Neural progenitor cell (in vitro differentiated cells): Measurements from ENCODE around the gene EXT2. TPM values are rescaled to one million over a fixed set of nuclear protein-coding genes. Genes with fewer than 3 reads are reported as not detected.

Experiments
- DNase-seq: peaks from one replicate; pipeline ENCODE4 v3.0.0-alpha.2; 2016; ENCODE audit warnings: low spot score
- H2AFZ ChIP-seq: fragments of 200-600 bp; sonication (generic); replicated peaks from 2 replicates; pipeline ENCODE4 v1.6.1; 2016; ENCODE audit warnings: antibody characterized with exemption
- H3F3A ChIP-seq: fragments of 200-600 bp; sonication (generic); 2 replicates; pipeline ENCODE4 v1.6.1; 2016; ENCODE audit warnings: antibody characterized with exemption, low read depth
- H3K27ac ChIP-seq: fragments of 200-600 bp; sonication (generic); 2 replicates; pipeline ENCODE4 v1.5.1; 2016; ENCODE audit warnings: mild to moderate bottlenecking
- H3K27me3 ChIP-seq: fragments of 200-600 bp; sonication (generic); 2 replicates; pipeline ENCODE4 v1.6.1; 2016; ENCODE audit warnings: mild to moderate bottlenecking, moderate library complexity
- H3K36me3 ChIP-seq: fragments of 200-600 bp; sonication (generic); 2 replicates; pipeline ENCODE4 v1.5.1; 2016
- H3K4me1 ChIP-seq: fragments of 200-600 bp; sonication (generic); 2 replicates; pipeline ENCODE4 v1.6.1; 2016; ENCODE audit warnings: mixed run types
- H3K4me2 ChIP-seq: fragments of 200-600 bp; sonication (generic); 2 replicates; pipeline ENCODE4 v1.6.1; 2016
- H3K4me3 ChIP-seq: fragments of 200-600 bp; sonication (generic); 2 replicates; pipeline ENCODE4 v1.5.1; 2016
- H3K79me2 ChIP-seq: fragments of 200-600 bp; sonication (generic); 2 replicates; pipeline ENCODE4 v1.6.1; 2016; ENCODE audit warnings: low read depth
- H3K9ac ChIP-seq: fragments of 200-600 bp; sonication (generic); 2 replicates; pipeline ENCODE4 v1.6.1; 2016
- H3K9me3 ChIP-seq: fragments of 200-600 bp; sonication (generic); 2 replicates; pipeline ENCODE4 v1.5.1; 2016; ENCODE audit warnings: low read depth
- H4K20me1 ChIP-seq: fragments of 200-600 bp; sonication (generic); 2 replicates; pipeline ENCODE4 v1.6.1; 2016; ENCODE audit warnings: low read depth
- H3K27ac Mint-ChIP-seq: 3 replicates; pipeline ENCODE4 v1.8.0; 2021; ENCODE audit warnings: mixed read lengths
- H3K27me3 Mint-ChIP-seq: 2 replicates; pipeline ENCODE4 v1.8.0; 2022; ENCODE audit warnings: low read depth, mild to moderate bottlenecking, inconsistent platforms, moderate library complexity, mixed read lengths; ENCODE audit not compliant: insufficient read depth
- H3K36me3 Mint-ChIP-seq: 3 replicates; pipeline ENCODE4 v1.8.0; 2021; ENCODE audit warnings: mixed read lengths
- H3K4me1 Mint-ChIP-seq: 3 replicates; pipeline ENCODE4 v1.8.0; 2021; ENCODE audit warnings: mixed read lengths
- H3K4me3 Mint-ChIP-seq: 3 replicates; pipeline ENCODE4 v1.8.0; 2021; ENCODE audit warnings: mild to moderate bottlenecking, moderate library complexity, mixed read lengths
- H3K9me3 Mint-ChIP-seq: 3 replicates; pipeline ENCODE4 v1.8.0; 2020; ENCODE audit warnings: mixed read lengths
- CTCF ChIP-seq: fragments of 200-600 bp; sonication (generic); IDR thresholded peaks from 2 replicates; pipeline ENCODE4 v1.5.1; 2017; ENCODE audit warnings: antibody characterized with exemption, mild to moderate bottlenecking
- EZH2 ChIP-seq: fragments of 200-600 bp; sonication (generic); IDR thresholded peaks from 2 replicates; pipeline ENCODE4 v1.6.1; 2017; ENCODE audit warnings: antibody characterized with exemption, mild to moderate bottlenecking, moderate library complexity
- EZH2phosphoT487 ChIP-seq: fragments of 200-600 bp; sonication (generic); IDR thresholded peaks from 2 replicates; pipeline ENCODE4 v1.6.1; 2017; ENCODE audit warnings: antibody characterized with exemption
- total RNA-seq: library from RNA; depleted of rRNA; stranded (reverse); fragments of >200 nt; gene quantifications from 2 replicates; pipeline ENCODE4 v1.2.3, GENCODE V29; 2015; ENCODE audit warnings: low replicate concordance

The EXT2 gene
- total RNA-seq, 1 donor from 2014 or later: 70.4 TPM

GRCh38 chr11:44217432-44217831 is 122.0 kb downstream of the EXT2 start:
- no peaks in the 10 kb centered on the region for H3K79me2 ChIP-seq
- no peaks in the 10 kb centered on the region for H3K27me3 ChIP-seq
- no peak overlapping the region for H3K27ac Mint-ChIP-seq
- H3K9ac ChIP-seq: no peak overlapping the region
- peaks cover 5% of the 10 kb centered on the region for H3K9me3 ChIP-seq
- no peaks in the 10 kb centered on the region for H3F3A ChIP-seq
- no peak overlapping the region for H3K27ac ChIP-seq
- peaks cover 2% of the 10 kb centered on the region for H3K27me3 Mint-ChIP-seq
- H3K4me2 ChIP-seq: no peak overlapping the region
- H3K4me3 ChIP-seq: no peak overlapping the region
- H3K4me1 ChIP-seq: no peaks in the 10 kb centered on the region
- no peak overlapping the region for H2AFZ ChIP-seq
- no peak overlapping the region for H3K4me3 Mint-ChIP-seq
- peaks cover 8% of the 10 kb centered on the region for H3K36me3 Mint-ChIP-seq
- H3K4me1 Mint-ChIP-seq: no peaks in the 10 kb centered on the region
- DNase-seq: no peak
- H3K9me3 Mint-ChIP-seq: peaks cover 5% of the 10 kb centered on the region
- TF ChIP-seq EZH2 (no peak), EZH2phosphoT487 (no peak), CTCF (no peak)
- no peaks in the 10 kb centered on the region for H3K36me3 ChIP-seq
- no peaks in the 10 kb centered on the region for H4K20me1 ChIP-seq

GRCh38 chr11:44219830-44220796 is 124.6 kb downstream of the EXT2 start:
- Histone ChIP-seq H3K79me2 (no peaks in the 10 kb centered on the region), H3K9ac (no peak overlapping the region), H3K4me2 (no peak overlapping the region), H2AFZ (no peak overlapping the region), H4K20me1 (no peaks in the 10 kb centered on the region), H3K4me3 (no peak overlapping the region), H3K27ac (no peak overlapping the region), H3F3A (no peaks in the 10 kb centered on the region), H3K9me3 (no peaks in the 10 kb centered on the region), H3K4me1 (no peaks in the 10 kb centered on the region), H3K36me3 (no peaks in the 10 kb centered on the region), H3K27me3 (no peaks in the 10 kb centered on the region)
- Mint-ChIP-seq H3K36me3 (peaks cover 2% of the 10 kb centered on the region), H3K4me1 (no peaks in the 10 kb centered on the region), H3K4me3 (no peak overlapping the region), H3K9me3 (no peaks in the 10 kb centered on the region), H3K27ac (no peak overlapping the region), H3K27me3 (no peaks in the 10 kb centered on the region)
- no peak for TF ChIP-seq CTCF
- no peak for TF ChIP-seq EZH2phosphoT487
- no peak for TF ChIP-seq EZH2
- DNase-seq: no peak

- H3K27ac ChIP-seq: no peak overlapping the region
- no peak overlapping the region for H3K9ac ChIP-seq
- no peaks in the 10 kb centered on the region for H3F3A ChIP-seq
- DNase-seq: no peak
- H3K36me3 Mint-ChIP-seq: peaks cover 2% of the 10 kb centered on the region
- H3K4me1 Mint-ChIP-seq: no peaks in the 10 kb centered on the region
- H2AFZ ChIP-seq: no peak overlapping the region
- no peaks in the 10 kb centered on the region for H3K36me3 ChIP-seq
- H3K9me3 ChIP-seq: no peaks in the 10 kb centered on the region
- no peak overlapping the region for H3K4me2 ChIP-seq
- no peaks in the 10 kb centered on the region for H3K27me3 Mint-ChIP-seq
- H4K20me1 ChIP-seq: no peaks in the 10 kb centered on the region
- H3K4me1 ChIP-seq: no peaks in the 10 kb centered on the region
- H3K79me2 ChIP-seq: no peaks in the 10 kb centered on the region
- TF ChIP-seq EZH2 (no peak), EZH2phosphoT487 (no peak), CTCF (no peak)
- no peak overlapping the region for H3K4me3 Mint-ChIP-seq
- no peaks in the 10 kb centered on the region for H3K9me3 Mint-ChIP-seq
- H3K27ac Mint-ChIP-seq: no peak overlapping the region
- H3K4me3 ChIP-seq: no peak overlapping the region
- H3K27me3 ChIP-seq: no peaks in the 10 kb centered on the region
Measured at GRCh38 chr11:44221456-44221855, 126.0 kb downstream of the EXT2 start.
